Measurements from ENCODE around the gene TMEM176A.
A peak's percentile ranks its signal among the peaks of the same experiment; 100 is the strongest.
"Not testable (repeated sequence)": the region's sequence is repeated elsewhere in the genome, so short reads cannot be mapped to it uniquely, and the experiment has no call there.

TMEM176A gene

GRCh38 chr7:150800581-150801241 is at the start of gene TMEM176A:
TMEM176A (plus strand) TSS chr7:150800769; CDS start chr7:150801551, 782 bp downstream.
- DNase-seq: peak in 2 of 10 donors; percentile 71 to 86
- intact Hi-C loops (cut with DNase I): no loop called here

GRCh38 chr7:150751702-150752101 is 48.9 kb upstream of the TMEM176A start:
- intact Hi-C loops (cut with DNase I): no loop called here
- DNase-seq: no peak

DNA sequence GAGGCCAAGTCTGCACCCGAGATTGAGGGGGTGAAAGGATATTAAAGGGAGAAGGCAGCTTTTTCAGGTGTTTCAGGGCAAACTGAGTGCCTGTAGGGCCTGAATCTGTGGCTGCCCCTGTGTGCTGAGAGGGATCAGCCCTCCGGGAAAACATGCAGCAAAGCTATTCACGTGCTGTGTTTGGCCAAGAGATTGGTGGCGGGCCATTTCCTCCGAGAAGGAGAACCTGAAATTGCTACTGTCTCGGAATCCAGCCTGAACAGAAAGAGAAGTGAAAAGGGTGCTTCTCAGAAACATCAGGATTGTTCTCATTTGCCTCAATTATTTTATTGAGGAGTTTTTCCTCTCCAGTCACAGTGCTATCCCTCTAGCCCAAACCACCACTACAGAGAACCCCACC is 47.3 kb upstream of the TMEM176A start:
- intact Hi-C loops (cut with DNase I): no loop called here
- no peak for DNase-seq

GRCh38 chr7:150753826-150754603 is 46.6 kb upstream of the TMEM176A start:
- intact Hi-C loops (cut with DNase I): no loop called here
- DNase-seq: no peak

DNA sequence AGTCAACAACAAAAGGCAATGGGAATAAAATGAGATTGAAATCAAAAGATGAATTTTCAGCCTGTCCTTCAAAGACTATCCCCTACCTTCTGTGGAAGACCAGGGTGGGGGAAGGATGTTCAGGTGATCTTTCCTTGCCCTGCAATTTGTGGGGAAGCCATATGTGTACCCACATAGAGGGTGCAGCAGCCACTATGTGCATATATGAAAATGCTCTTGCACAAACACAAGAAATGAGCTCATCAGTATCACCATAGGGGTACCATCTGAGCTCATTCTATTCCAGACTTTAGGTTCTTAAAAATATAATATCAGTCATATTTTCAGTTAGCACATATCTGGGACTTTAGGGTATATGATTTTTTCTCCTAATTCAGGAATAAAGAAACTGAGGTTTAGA is 45.6 kb upstream of the TMEM176A start:
- no peak for DNase-seq
- intact Hi-C loops (cut with DNase I): no loop called here

DNA sequence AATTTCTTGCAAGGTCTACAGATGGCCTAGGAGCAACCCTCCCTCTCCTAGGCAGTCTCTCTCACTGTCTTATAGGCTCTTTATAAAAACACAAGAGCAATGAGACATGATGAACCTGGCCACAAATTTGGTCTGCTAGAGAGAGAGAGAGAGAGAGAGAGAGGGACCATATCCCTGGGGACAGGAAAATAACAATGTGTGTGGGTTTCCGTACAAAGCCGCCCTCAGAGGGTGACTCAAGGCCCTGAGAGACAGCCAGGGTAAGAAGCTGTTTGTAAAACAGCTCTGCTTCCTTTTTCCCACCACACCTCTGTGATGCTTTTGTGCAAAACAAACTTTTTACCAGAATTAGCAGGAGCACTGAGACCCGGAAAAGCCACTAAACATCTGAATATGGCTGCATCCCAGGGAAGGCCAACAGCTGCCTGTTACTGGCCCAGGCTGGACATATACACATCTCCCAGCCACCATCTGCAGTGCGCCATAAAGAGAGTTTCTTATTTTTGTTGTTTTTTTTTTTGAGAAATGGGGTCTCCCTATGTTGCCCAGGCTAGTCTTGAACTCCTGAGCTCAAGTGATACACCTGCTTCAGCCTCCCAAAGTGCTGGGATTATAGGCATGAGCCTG is 45.0 kb upstream of the TMEM176A start:
- DNase-seq: no peak

DNA sequence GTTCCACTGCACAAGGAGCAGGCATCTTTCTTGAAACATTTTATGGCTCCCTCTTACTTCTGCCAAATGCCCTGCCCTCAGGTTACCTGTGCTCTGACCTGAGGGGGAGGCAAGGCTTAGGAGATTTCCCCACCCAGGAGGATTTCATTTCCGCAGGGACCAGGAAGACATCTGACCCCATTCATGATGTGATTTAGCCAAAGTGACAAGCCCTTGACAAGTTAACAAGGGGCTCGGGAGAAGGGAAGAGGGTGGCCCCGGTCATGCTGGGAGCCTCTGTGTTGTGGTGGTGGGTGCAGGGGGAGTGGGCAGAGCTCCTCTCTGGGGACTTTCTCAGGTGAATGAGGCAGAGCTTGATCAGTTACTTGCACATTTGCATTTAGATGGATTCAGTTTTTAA is 44.4 kb upstream of the TMEM176A start:
- intact Hi-C loops (cut with DNase I): loop anchor here (1.0 kb wide), 1 partner anchor 308 kb away; no protein-coding TSS in a partner anchor
- DNase-seq: no peak

More for the DNA sequence above, 45.0 kb upstream of the TMEM176A start:
- intact Hi-C loops (cut with DNase I): loop anchor here (1.0 kb wide), 1 partner anchor 307 kb away; no protein-coding TSS in a partner anchor

GRCh38 chr7:150756858-150757257 is 43.7 kb upstream of the TMEM176A start:
- intact Hi-C loops (cut with DNase I): loop anchor here (1.0 kb wide), 1 partner anchor 309 kb away; no protein-coding TSS in a partner anchor
- no peak for DNase-seq

DNA sequence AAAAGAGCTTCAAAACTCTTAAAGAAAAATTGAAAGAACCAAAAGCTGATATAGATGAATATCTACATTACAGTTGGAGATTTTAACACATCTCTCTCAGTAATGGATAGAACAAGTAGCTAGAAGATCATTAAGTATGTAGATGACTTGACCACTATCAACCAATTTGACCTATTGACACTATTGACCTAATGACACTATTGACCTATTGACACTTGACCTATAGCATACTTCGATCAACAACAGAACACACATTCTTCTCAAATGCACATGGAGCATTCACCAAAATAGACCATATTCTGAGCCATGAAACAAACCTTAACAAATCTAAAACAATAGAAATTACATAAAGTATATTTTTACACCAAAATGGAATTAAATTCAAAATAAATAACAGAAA is 41.1 kb upstream of the TMEM176A start:
- DNase-seq: no peak
- intact Hi-C loops (cut with DNase I): no loop called here

GRCh38 chr7:150766334-150766709 is 34.2 kb upstream of the TMEM176A start:
- intact Hi-C loops (cut with DNase I): no loop called here
- DNase-seq: no peak

DNA sequence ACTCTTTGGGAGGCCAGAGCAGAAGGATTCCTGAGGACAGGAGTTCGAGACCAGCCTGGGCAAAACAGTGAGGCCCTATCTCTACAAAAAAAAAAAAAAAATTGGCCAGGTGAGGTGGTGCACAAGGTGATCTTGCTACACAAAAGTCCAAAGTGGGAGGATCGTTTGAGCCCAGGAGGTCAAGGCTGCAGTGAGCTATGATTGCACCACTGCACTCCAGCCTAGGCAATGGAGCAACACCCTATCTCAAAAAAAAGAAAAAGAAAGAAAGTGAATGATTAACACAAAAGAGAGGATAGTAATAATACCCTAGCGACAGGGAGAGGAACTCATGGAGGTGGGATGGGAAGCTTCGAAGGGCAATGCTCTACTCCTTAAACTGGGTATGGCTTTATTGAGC is 30.8 kb upstream of the TMEM176A start:
- DNase-seq: no peak
- intact Hi-C loops (cut with DNase I): no loop called here

DNA sequence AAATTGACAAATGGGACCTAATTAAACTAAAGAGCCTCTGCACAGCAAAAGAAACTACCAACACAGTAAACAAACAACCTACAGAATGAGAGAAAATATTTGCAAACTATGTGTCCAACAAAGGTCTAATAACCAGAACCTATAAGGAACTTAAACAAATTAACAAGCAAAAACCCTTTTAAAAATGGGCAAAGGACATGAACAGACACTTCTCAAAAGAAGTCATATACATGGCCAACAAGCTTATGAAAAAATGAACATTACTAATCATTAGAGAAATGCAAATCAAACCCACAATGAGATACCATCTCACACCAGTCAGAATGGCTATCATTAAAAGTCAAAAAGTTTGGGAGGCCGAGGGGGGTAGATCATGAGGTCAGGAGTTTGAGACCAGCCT is 26.4 kb upstream of the TMEM176A start:
- intact Hi-C loops (cut with DNase I): not testable (repeated sequence)

GRCh38 chr7:150778014-150778737 is 22.4 kb upstream of the TMEM176A start:
- DNase-seq: no peak
- intact Hi-C loops (cut with DNase I): loop anchor here (2.0 to 5.0 kb wide), 2 partner anchors 99 to 209 kb away; no protein-coding TSS in a partner anchor

More for the DNA sequence above, 26.4 kb upstream of the TMEM176A start:
- DNase-seq: not testable (repeated sequence)

GRCh38 chr7:150778738-150779301 is 21.7 kb upstream of the TMEM176A start:
- peak; percentile 67 to 97 (median 86) for DNase-seq
- intact Hi-C loops (cut with DNase I): loop anchor here (2.0 to 5.0 kb wide), 2 partner anchors 98 to 208 kb away; no protein-coding TSS in a partner anchor

DNA sequence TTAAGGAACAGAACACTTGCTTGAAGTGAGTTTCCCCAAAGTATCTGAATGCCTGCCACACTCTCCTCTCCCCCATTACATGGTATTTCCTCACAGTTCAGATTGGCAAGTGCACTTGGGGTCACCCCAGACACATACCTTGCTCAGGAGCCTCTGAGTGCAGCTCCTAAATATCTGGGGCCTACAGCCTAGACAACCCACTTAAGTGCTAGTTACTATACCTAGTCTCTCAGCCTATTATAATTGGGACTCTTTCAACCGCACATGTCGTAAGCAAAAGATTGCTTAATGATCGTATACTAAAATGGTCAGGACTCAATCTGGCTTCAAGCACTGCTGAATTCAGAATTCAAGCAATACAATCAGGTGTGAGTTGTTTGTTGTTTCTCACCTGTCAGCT is 20.3 kb upstream of the TMEM176A start:
- intact Hi-C loops (cut with DNase I): no loop called here
- DNase-seq: no peak

DNA sequence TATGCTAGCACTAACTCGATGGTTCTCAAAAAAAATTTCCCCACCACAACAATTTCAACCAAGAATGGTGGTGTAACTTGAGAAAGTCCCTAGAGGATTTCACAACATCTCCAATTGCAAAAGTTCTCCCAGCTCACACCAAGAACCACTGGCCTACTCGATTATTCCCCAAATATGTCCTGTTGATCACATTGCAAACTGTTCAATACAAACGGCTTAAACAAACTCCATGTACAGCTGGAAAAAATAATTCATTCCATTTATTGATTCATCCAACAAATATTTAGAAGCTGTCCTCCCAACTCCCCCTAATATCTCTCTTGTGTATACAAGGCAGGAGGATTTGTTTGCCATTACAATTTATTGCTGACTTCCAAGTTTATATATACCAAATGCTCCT is 19.5 kb upstream of the TMEM176A start:
- intact Hi-C loops (cut with DNase I): no loop called here
- DNase-seq: no peak

DNA sequence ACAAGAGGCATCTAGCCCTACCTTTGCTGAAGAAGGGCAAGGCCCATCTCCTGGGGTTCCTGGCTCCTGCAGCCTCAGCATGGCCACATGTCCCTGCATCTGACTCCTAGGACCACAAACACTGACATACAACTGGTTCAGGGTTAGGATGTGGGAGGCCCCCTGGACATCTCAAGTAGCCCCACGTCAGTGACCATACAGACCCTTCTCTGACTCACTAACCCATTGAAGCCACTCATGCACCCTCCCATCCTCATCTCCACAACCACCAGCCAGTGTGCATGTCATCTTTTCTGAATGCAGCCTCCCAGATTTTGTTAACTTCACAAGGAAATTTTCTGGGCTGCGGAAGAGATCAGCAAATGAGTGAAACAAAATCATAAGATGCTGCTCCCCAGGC is 18.6 kb upstream of the TMEM176A start:
- intact Hi-C loops (cut with DNase I): no loop called here
- no peak for DNase-seq

DNA sequence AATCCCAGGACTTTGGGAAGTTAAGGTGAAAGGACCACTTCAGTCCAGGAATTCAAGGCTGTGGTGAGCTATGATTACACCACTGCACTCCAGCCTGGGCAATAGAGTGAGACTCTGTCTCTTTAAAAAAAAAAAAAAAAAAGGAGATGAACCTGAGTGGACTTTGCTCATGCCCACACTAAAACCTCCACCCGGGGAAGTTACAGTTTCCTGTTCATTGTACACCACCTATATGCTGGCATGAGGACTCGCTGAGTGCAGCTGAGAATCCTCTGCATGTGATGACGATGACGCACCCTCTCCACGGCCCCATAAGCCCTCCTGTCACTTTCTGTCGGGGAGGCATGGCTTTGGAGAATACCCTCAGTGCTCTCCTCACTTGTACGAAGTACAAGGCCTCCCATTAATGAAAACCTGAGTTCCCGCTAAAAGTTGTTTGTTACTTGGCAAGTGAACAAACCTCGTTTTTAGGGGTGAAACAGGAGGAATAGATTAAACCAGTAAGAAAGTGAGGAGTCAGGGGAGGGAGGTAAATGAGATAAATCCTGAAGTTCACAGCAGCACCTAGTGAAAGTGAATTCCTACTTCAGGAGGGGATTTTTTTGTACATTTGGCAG is 16.3 kb upstream of the TMEM176A start:
- DNase-seq: peak in 1 of 10 donors; percentile 65
- intact Hi-C loops (cut with DNase I): no loop called here

GRCh38 chr7:150784954-150785353 is 15.6 kb upstream of the TMEM176A start:
- peak in 1 of 10 donors; percentile 35 for DNase-seq
- intact Hi-C loops (cut with DNase I): no loop called here

Data from posterior cingulate gyrus (tissue), 11 donors.